HepG2 (cell line): ENCODE measurements around the gene CD151. TPM values are rescaled to one million over a fixed set of nuclear protein-coding genes. Genes with fewer than 3 reads are reported as not detected.
A peak's percentile ranks its signal among the peaks of the same experiment; 100 is the strongest.

Experiments
- ERF ChIP-seq: IDR thresholded peaks from 2 replicates; pipeline ENCODE4 v1.6.1; 2018; ENCODE audit warnings: missing biosample characterization, missing genetic modification reagents
- MEIS1 ChIP-seq: sonication (generic); formaldehyde crosslinking; IDR thresholded peaks from 2 replicates; pipeline ENCODE4 v1.9.0; 2021; ENCODE audit warnings: mild to moderate bottlenecking, missing genetic modification reagents, moderate library complexity, borderline replicate concordance
- NR0B2 ChIP-seq: sonication (generic); formaldehyde crosslinking; IDR thresholded peaks from 2 replicates; pipeline ENCODE4 v1.4.0; 2020; ENCODE audit warnings: mild to moderate bottlenecking, missing genetic modification reagents
- PBX3 ChIP-seq: sonication (generic); formaldehyde crosslinking; IDR thresholded peaks from 2 replicates; pipeline ENCODE4 v1.8.1; 2023; ENCODE audit warnings: missing genetic modification reagents, inconsistent platforms, borderline replicate concordance
- PHF21A ChIP-seq: sonication (generic); formaldehyde crosslinking; IDR thresholded peaks from 2 replicates; pipeline ENCODE4 v1.5.0; 2020; ENCODE audit warnings: mild to moderate bottlenecking, missing genetic modification reagents
- SCMH1 ChIP-seq: sonication (generic); formaldehyde crosslinking; IDR thresholded peaks from 2 replicates; pipeline ENCODE4 v1.9.0; 2021; ENCODE audit warnings: missing genetic modification reagents, mild to moderate bottlenecking, borderline replicate concordance
- SNAPC2 ChIP-seq: sonication (generic); formaldehyde crosslinking; IDR thresholded peaks from 2 replicates; pipeline ENCODE4 v1.8.1; 2022; ENCODE audit warnings: mild to moderate bottlenecking, missing genetic modification reagents
- SNRNP70 ChIP-seq: fragments of 200-400 bp; formaldehyde crosslinking; IDR thresholded peaks from 2 replicates; pipeline ENCODE4 v1.6.1; 2017; ENCODE audit warnings: mild to moderate bottlenecking, low read depth, low read length, moderate library complexity
- ZFYVE20 ChIP-seq: sonication (generic); formaldehyde crosslinking; IDR thresholded peaks from 2 replicates; pipeline ENCODE4 v1.8.0; 2023; ENCODE audit warnings: low read depth, mild to moderate bottlenecking, moderate library complexity, missing genetic modification reagents, borderline replicate concordance
- ZMYM3 ChIP-seq: sonication (generic); formaldehyde crosslinking; IDR thresholded peaks from 2 replicates; pipeline ENCODE4 v1.5.1; 2020; ENCODE audit warnings: mild to moderate bottlenecking, missing genetic modification reagents
- ZNF382 ChIP-seq: sonication (generic); formaldehyde crosslinking; IDR thresholded peaks from 2 replicates; pipeline ENCODE4 v1.5.0; 2020; ENCODE audit warnings: missing genetic modification reagents, mild to moderate bottlenecking, borderline replicate concordance
- ZNF446 ChIP-seq: sonication (generic); formaldehyde crosslinking; IDR thresholded peaks from 2 replicates; pipeline ENCODE4 v1.5.0; 2020; ENCODE audit warnings: mild to moderate bottlenecking, missing genetic modification reagents
- ZNF660 ChIP-seq: sonication (generic); formaldehyde crosslinking; IDR thresholded peaks from 2 replicates; pipeline ENCODE4 v1.5.1; 2020; ENCODE audit warnings: mild to moderate bottlenecking, low read depth, missing genetic modification reagents, borderline replicate concordance
- ZNF7 ChIP-seq: IDR thresholded peaks from 2 replicates; pipeline ENCODE4 v1.6.1; 2016; ENCODE audit warnings: missing biosample characterization, missing genetic modification reagents
- polyA plus RNA-seq, 8 experiments: library from polyadenylated mRNA; depleted of rRNA in 3 of 8; stranded (reverse) in 7 of 8; unstranded in 1 of 8; fragments of >200 nt; fragmentation: Illumina TruSeq in 4 of 8; extraction: Trizol in 4 of 8; gene quantifications; 2 replicates each; pipeline versions ENCODE4 v1.2.1 to v1.2.3, GENCODE V29; 2011 to 2016; ENCODE audit warnings: low read depth in 4 of 8, missing spikeins in 1 of 8, mixed read lengths in 1 of 8; ENCODE audit not compliant: insufficient read depth in 1 of 8
- total RNA-seq, 5 experiments: library from RNA; depleted of rRNA; stranded (reverse); fragments of >200 nt; fragmentation: Illumina TruSeq; extraction: Trizol; gene quantifications; 2 replicates each; pipeline ENCODE4 v1.2.3, GENCODE V29; 2016; ENCODE audit warnings: low read depth in 1 of 5

The CD151 gene
- total and polyA plus RNA-seq, 2 of the 13 experiments (the other 11 are each of a cell fraction or from before 2014, with no cell fraction given), result 125 to 197 TPM

GRCh38 chr11:795634-796564 lies 36.9 kb upstream of the CD151 start (continued):
- TF ChIP-seq SNRNP70, result no peak
- peak; percentile 48; the same call in 1 of the 2 replicates for TF ChIP-seq MEIS1
- TF ChIP-seq NR0B2 (CRISPR knock-in tag), result no peak
- no peak for TF ChIP-seq ZNF7 (CRISPR knock-in tag)
- no peak for TF ChIP-seq ZNF660 (CRISPR knock-in tag)
- peak; percentile 63; the same call in 1 of the 2 replicates for TF ChIP-seq SNAPC2 (CRISPR knock-in tag)
- no peak for TF ChIP-seq ZNF446
- TF ChIP-seq ZMYM3 (CRISPR knock-in tag), result no peak
- no peak for TF ChIP-seq ZNF382 (CRISPR knock-in tag)
- TF ChIP-seq ERF (CRISPR knock-in tag), result 0 out of 2 replicates have a peak, but pooled peaks have one; percentile 24
- no peak for TF ChIP-seq PHF21A (CRISPR knock-in tag)
- TF ChIP-seq ZFYVE20 (CRISPR knock-in tag), result no peak
- no peak for TF ChIP-seq SCMH1 (CRISPR knock-in tag)
- no peak for TF ChIP-seq PBX3
